Measurements from ENCODE around the gene PLEKHM3. TPM values are rescaled to one million over a fixed set of nuclear protein-coding genes. Genes with fewer than 3 reads are reported as not detected.

PLEKHM3 gene, protein sequence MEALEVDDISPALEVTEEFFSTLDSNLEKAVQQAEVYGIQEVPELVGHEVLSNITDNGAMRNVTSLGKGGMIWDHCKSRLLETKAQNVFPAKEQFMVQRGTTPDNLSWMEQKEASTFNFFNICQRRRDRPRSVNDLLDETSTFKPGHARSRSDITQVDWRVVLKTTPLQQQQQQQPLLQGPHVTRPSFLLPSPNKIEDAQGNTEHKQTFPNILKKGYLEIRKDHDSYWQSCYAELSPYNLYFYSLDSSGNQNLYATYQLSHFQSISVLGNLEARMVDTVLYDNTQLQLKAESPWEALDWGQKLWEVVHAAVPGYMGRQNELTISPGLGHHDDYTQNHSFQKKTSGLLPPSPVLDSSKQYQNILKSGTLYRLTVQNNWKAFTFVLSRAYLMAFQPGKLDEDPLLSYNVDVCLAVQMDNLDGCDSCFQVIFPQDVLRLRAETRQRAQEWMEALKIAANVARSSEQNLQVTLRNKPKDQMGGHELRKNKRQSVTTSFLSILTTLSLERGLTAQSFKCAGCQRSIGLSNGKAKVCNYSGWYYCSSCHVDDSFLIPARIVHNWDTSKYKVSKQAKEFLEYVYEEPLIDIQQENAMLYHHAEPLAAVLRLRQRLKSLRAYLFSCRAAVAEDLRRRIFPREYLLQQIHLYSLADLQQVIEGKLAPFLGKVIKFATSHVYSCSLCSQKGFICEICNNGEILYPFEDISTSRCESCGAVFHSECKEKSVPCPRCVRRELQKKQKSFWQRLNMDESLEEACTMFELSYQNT
- total RNA-seq, result 13.3 TPM
- long read RNA-seq, full-length matches to known transcripts, result 1 of 6 reads
- long read RNA-seq, partial matches to known transcripts, result 1 of 6 reads
- long read RNA-seq, other reads (novel, unspliced or antisense), result 4 of 6 reads

- intact Hi-C loops (cut with micrococcal nuclease), result no loop called here
- peak; percentile 99 for ATAC-seq
- peak; percentile 91 for DNase-seq
Measured at GRCh38 chr2:208025037-208025813, at the start of gene PLEKHM3. Gene PLEKHM3 (minus strand): TSS chr2:208025527. CDS start chr2:208001639, 23,888 bp downstream.

GRCh38 chr2:208074610-208075356 is 49.5 kb upstream of the PLEKHM3 start:
- ATAC-seq, result peak; percentile 43
- no peak for DNase-seq
- intact Hi-C loops (cut with micrococcal nuclease), result no loop called here

DNA sequence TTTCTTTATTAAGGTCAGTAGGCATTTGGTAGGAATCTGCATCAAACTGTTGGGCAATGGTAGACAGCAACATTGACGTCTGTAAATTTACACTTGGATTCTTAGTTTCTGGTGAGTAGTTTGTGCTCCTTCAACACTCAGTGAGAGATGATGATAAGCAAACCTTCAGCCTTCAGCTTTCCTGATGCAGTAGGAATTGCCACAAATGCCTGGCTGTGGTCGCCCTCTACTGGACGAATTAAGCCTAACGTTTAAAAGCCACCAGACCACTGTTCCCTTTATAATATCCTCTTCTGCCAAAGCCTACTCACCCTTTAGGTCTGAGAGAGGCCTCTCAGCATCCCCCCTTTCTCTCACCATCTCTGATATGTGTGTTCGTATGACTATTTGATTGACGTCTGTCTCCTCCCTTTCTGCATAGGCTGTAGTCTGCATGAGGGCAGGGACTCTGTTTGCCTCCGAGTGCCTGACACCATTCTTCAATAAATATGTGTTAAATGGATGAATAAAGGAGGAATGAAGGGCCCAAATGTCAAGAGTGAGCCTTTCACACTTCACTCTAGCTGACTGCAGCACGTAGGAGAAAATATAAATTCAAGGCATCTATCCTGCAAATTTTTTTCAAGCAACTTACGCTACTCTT is 47.0 kb upstream of the PLEKHM3 start:
- intact Hi-C loops (cut with micrococcal nuclease), result no loop called here
- DNase-seq (peak; percentile 41), ATAC-seq (peak; percentile 79)

DNA sequence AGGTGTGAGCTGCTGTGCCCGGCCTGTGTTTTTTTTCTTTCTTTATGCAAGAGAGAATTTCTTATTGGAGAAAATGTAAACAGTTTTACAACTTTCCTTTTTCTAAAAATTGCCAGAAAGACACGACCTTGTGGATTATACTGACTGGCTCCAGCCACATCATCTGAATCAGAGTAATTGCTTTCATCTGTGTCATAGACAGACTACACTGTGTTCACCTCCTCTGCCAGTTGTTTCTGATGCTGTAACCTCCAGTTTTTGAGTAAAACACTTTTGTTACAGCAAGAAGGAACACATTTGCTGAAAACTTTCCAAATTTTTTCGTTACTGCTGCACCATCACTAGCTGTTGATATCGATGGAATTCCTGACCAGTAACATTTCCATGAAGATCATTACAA is 43.9 kb upstream of the PLEKHM3 start:
- ATAC-seq, result no peak
- intact Hi-C loops (cut with micrococcal nuclease), result no loop called here
- no peak for DNase-seq

DNA sequence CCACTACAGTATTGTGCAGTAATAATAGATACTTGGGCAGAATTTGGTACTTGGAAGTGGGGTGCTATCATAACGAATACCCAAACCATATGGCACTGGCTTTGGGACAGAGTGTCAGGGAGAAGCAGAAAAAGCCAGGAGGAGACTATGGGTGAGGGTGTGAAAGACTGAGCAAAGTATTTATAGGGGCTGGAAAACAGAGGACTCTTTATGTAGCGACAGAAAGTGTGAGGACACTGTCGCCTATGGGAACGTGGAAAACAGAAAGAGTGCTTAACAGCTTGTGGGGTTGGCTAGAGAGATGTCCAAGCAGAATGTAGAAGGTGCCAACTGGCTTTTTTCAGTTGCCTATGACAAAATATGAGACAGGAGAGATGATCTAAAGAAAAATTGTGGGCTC is 40.7 kb upstream of the PLEKHM3 start:
- intact Hi-C loops (cut with micrococcal nuclease), result no loop called here
- ATAC-seq (no peak), DNase-seq (no peak)

GRCh38 chr2:208065476-208065875 is 40.1 kb upstream of the PLEKHM3 start:
- intact Hi-C loops (cut with micrococcal nuclease), result no loop called here
- DNase-seq (no peak), ATAC-seq (no peak)

- intact Hi-C loops (cut with micrococcal nuclease), result no loop called here
- ATAC-seq (no peak), DNase-seq (no peak)
Measured at GRCh38 chr2:208064220-208064961, 39.1 kb upstream of the PLEKHM3 start.

- DNase-seq, result no peak
- intact Hi-C loops (cut with micrococcal nuclease), result no loop called here
- ATAC-seq, result no peak
Measured at GRCh38 chr2:208062961-208063360, 37.6 kb upstream of the PLEKHM3 start.

- intact Hi-C loops (cut with micrococcal nuclease), result no loop called here
- DNase-seq (no peak), ATAC-seq (no peak)
Measured at GRCh38 chr2:208062113-208062512, 36.8 kb upstream of the PLEKHM3 start.

DNA sequence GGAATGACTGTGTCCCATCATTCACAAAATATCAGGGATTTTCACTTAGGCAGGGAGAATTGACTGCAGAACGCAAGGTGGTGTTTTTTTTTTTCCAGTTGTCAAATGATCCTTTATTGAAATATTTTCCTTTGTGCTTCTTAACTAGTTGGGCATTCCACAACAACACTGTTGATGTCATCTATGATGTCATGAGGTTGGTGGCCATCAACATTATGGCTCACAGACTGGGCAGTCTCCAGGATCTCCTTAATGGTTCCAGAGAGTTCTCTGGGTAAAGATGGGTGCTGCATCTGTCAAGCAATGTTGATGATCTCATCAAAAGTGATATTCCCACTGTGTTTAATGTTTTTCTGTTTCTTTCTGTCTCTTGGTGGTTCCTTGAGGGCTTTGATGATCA is 31.8 kb upstream of the PLEKHM3 start:
- no peak for ATAC-seq
- intact Hi-C loops (cut with micrococcal nuclease), result no loop called here
- DNase-seq, result no peak

DNA sequence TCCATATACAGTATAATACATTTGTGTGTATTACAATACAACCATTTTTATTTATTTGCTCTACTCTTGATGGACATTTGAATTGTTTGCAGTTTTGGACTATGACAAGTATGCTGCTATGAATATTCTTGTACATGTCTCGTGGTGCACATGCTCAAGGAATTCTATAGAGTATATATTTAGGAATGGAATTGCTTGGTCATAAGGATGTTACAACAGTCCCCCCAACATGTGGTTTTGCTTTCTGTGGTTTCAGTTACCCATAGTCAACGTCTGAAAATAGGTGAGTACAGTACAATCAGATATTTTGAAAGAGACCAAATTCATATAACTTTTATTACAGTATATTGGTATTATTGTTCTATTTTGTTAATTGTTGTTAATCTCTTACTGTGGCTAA is 24.1 kb upstream of the PLEKHM3 start:
- no peak for DNase-seq
- no peak for ATAC-seq
- intact Hi-C loops (cut with micrococcal nuclease), result no loop called here

DNA sequence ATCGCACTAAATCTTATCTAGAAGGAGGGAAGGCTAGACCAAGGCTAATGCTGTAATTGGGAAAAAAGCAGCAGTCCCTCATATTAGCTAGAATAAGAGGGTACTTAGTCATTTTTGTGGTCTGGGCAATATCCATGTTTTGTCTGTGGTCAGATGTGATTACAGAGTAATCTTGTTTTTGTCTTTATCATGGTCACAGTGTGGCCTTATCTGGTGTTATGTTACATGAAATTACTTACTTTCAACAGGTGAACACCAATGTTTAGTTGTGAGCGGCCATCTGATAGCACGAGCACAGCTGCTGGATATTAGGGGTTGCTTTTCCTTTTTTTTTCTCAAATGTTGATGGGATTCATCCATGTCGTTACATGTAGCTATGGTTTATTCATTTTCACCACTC is 23.7 kb upstream of the PLEKHM3 start:
- no peak for DNase-seq
- intact Hi-C loops (cut with micrococcal nuclease), result no loop called here
- ATAC-seq, result no peak

DNA sequence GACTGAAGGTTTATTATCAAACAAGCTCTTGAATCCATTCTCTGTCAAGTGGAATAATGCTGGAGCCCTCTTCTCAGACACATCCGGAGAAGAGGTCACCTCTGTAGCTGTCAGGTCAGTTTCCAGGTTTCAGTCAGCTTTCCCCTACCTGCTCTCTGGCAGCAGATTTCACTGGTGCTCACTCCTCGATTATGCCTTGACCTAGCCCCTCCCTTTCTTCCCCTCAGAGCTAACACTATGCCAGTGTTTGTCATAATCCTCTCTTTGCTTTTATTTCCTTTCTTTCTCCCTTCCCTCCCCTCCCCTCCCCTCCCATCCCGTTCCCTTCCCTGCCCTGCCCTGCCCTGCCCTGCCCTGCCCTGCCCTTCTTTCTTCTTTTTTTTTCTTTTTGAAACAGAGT is 22.5 kb upstream of the PLEKHM3 start:
- no peak for DNase-seq
- no peak for ATAC-seq
- intact Hi-C loops (cut with micrococcal nuclease), result no loop called here

DNA sequence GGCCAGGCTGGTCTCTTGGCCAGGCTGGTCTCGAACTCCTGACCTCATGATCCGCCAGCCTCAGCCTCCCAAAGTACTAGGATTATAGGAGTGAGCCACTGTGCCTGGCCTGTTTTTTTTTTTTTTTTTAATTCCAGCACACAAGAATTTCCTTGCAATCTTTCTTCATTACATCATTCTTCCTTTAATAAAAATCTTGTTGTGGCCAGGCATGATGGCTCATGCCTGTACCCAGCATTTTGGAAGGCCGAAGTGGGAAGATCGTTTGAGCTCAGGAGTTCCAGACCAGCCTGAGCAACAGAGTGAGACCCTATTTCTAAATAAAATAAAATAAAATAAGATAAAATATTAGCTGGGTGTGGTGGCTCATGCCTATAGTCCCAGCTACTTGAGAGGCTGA is 21.4 kb upstream of the PLEKHM3 start:
- intact Hi-C loops (cut with micrococcal nuclease), result no loop called here

DNA sequence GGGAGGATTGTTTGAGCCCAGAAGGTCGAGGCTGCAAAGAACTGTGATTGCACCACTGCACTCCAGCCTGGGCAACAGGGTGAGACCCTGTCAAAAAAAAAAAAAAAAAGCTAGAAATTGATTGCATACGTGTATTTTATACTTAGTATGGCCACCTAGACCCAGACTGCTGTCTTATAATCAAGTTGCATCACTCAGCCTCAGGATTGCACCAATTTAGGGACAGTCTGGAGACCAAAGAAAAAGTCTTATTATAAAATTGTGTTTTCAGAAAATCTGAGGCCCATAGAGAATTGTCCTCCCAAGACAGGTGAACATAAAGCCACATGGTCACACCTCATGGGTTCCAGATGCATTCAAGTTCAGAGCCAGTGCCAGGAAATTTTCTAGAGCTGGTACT is 17.1 kb upstream of the PLEKHM3 start:
- ATAC-seq (no peak), DNase-seq (no peak)
- intact Hi-C loops (cut with micrococcal nuclease), result no loop called here

More for the DNA sequence above, 21.4 kb upstream of the PLEKHM3 start:
- no peak for ATAC-seq
- no peak for DNase-seq

GRCh38 chr2:208042041-208042440 is 16.7 kb upstream of the PLEKHM3 start:
- DNase-seq, result no peak
- intact Hi-C loops (cut with micrococcal nuclease), result no loop called here
- ATAC-seq, result no peak

DNA sequence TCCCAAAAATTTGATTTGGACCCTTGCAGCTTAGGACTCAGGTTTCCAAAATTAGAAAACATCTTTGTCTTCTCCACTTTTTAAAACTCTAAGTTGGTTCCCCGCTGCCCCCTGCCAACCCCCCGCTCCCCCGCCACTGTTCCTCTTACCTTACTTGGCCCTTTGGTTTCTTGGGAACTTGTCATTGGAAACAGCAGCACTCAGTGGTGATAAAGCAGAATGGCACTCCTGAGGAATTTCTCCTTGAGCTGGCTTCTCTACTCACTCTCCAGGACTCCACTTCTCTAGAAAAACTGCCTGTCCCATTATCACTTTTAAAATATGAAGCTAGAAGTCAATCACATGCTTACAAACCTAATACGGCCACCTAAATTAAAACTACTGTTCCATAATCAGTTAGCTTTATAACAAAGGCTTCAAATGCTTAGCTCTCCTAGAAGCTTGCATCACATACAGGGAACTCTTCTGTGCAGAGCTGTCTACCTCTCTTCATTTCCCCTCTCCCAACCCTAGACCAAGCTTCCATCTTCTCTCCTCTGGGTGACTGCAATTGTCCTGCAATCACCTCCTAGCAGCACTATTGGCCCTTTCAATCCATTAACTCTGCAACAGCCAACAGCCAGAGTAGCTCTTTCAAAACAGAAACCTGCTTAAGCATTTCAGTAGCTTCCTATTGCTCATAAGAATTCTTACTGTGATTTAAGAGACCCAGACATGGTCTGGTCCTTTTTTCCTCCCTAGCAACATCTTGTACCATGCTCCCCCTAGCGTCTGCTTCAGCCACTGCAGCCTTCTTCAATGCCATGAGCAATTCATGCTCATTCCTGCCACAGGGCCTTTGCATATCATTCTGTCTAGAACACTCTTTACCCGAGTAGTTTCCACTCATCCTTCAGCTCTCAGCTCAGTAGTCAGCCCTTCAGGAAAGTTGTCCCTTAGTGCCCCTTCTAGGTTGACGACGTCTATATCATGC is 15.2 kb upstream of the PLEKHM3 start:
- ATAC-seq (peak; percentile 73), DNase-seq (peak; percentile 66)
- intact Hi-C loops (cut with micrococcal nuclease), result loop anchor here (2.0 kb wide), 1 partner anchor 296 kb away; no protein-coding TSS in a partner anchor

Measured in left ventricle myocardium superior (tissue), 1 donor.